NCI-H1436 treated with DMSO at 0.1 percent for 48 hours (cell line): ENCODE results near the gene DUOXA2.
"Not testable (repeated sequence)": the region's sequence is repeated elsewhere in the genome, so short reads cannot be mapped to it uniquely, and the experiment has no call there.

Experiments
- DNase-seq: peaks from one replicate; lab custom pipeline; 2025; lab: John Stamatoyannopoulos, UW

Gene DUOXA2

GRCh38 chr15:45114076-45114750, at the start of gene DUOXA2, which contains the start of gene DUOX2:
TSS of gene DUOXA2 (plus strand) at chr15:45114326. CDS start at chr15:45114606, 280 bp downstream.
TSS of gene DUOX2 (minus strand) at chr15:45114172. CDS start at chr15:45113411, 761 bp downstream.
- no peak for DNase-seq

- DNase-seq, result no peak
Measured at GRCh38 chr15:45064386-45064785, 49.7 kb upstream of the DUOXA2 start.

- not testable (repeated sequence) for DNase-seq
Measured at GRCh38 chr15:45069942-45070360, 44.2 kb upstream of the DUOXA2 start.

GRCh38 chr15:45073602-45074001, 40.5 kb upstream of the DUOXA2 start:
- not testable (repeated sequence) for DNase-seq

GRCh38 chr15:45075440-45076320, 38.4 kb upstream of the DUOXA2 start:
- not testable (repeated sequence) for DNase-seq

- not testable (repeated sequence) for DNase-seq
Measured at GRCh38 chr15:45077391-45077790, 36.7 kb upstream of the DUOXA2 start.

- DNase-seq, result not testable (repeated sequence)
Measured at GRCh38 chr15:45079201-45079600, 34.9 kb upstream of the DUOXA2 start.

- DNase-seq, result not testable (repeated sequence)
Measured at GRCh38 chr15:45079628-45080246, 34.4 kb upstream of the DUOXA2 start.

- not testable (repeated sequence) for DNase-seq
Measured at GRCh38 chr15:45080593-45080992, 33.5 kb upstream of the DUOXA2 start.

GRCh38 chr15:45082412-45082811, 31.7 kb upstream of the DUOXA2 start:
- DNase-seq, result not testable (repeated sequence)

- DNase-seq, result no peak
Measured at GRCh38 chr15:45083223-45083622, 30.9 kb upstream of the DUOXA2 start.

GRCh38 chr15:45084163-45084562, 30.0 kb upstream of the DUOXA2 start:
- DNase-seq, result no peak

- DNase-seq, result no peak
Measured at GRCh38 chr15:45087513-45087912, 26.6 kb upstream of the DUOXA2 start.

GRCh38 chr15:45088801-45089711, 25.1 kb upstream of the DUOXA2 start:
- no peak for DNase-seq

GRCh38 chr15:45089712-45090373, 24.3 kb upstream of the DUOXA2 start:
- no peak for DNase-seq

- DNase-seq, result no peak
Measured at GRCh38 chr15:45091161-45091560, 23.0 kb upstream of the DUOXA2 start.

GRCh38 chr15:45091576-45091975, 22.6 kb upstream of the DUOXA2 start:
- no peak for DNase-seq

GRCh38 chr15:45093013-45093412, 21.1 kb upstream of the DUOXA2 start:
- DNase-seq, result no peak

- no peak for DNase-seq
Measured at GRCh38 chr15:45093622-45094357, 20.3 kb upstream of the DUOXA2 start.

- no peak for DNase-seq
Measured at GRCh38 chr15:45094358-45094730, 19.8 kb upstream of the DUOXA2 start.
